ENCODE results near the gene ADRA1B.

Gene ADRA1B

DNA sequence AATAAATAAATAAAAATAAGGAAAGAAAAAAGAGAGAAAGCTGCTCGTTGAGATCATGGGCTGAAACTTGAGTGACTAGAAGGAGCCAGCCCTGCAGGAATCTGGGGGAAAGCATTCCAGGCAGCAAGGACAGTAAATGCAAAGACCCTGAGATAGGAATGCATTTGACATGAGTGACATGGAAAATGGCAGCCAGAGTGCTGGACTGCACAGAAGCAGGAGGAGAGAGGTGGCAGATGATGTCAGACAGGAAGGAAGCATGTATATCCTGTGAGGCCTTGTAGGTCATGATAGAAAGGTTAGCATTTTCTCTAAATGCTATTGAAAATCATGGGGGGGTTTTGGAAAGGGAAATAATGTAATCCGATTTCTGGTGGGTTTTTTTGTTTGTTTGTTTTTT, 29.1 kb downstream of the ADRA1B start:
- H3K79me2 ChIP-seq (ENCODE audit: insufficient read depth, low read length), result no peaks in the 10 kb centered on the region
- no peaks in the 10 kb centered on the region for H3K27me3 ChIP-seq (ENCODE audit: low read length)
- no peaks in the 10 kb centered on the region for H3K36me3 ChIP-seq (ENCODE audit: low read length)
- H3K9me2 ChIP-seq (replicated peaks; ENCODE audit: insufficient read depth, low read length), result no peaks in the 10 kb centered on the region
- no peak overlapping the region for H3K4me3 ChIP-seq (ENCODE audit: insufficient read depth, low read length, poor library complexity, severe bottlenecking)
- no peaks in the 10 kb centered on the region for H3K9me3 ChIP-seq (ENCODE audit: insufficient read depth, low read length)
- no peak overlapping the region for H3K9ac ChIP-seq (ENCODE audit: low read length)
- H3F3A ChIP-seq (ENCODE audit: insufficient read depth), result no peaks in the 10 kb centered on the region
- H3K4me2 ChIP-seq (ENCODE audit: low read depth, low read length, poor library complexity, severe bottlenecking), result no peak overlapping the region
- no peak overlapping the region for H2AFZ ChIP-seq (ENCODE audit: low read depth, low read length, severe bottlenecking)
- TF ChIP-seq, protein P1, sequence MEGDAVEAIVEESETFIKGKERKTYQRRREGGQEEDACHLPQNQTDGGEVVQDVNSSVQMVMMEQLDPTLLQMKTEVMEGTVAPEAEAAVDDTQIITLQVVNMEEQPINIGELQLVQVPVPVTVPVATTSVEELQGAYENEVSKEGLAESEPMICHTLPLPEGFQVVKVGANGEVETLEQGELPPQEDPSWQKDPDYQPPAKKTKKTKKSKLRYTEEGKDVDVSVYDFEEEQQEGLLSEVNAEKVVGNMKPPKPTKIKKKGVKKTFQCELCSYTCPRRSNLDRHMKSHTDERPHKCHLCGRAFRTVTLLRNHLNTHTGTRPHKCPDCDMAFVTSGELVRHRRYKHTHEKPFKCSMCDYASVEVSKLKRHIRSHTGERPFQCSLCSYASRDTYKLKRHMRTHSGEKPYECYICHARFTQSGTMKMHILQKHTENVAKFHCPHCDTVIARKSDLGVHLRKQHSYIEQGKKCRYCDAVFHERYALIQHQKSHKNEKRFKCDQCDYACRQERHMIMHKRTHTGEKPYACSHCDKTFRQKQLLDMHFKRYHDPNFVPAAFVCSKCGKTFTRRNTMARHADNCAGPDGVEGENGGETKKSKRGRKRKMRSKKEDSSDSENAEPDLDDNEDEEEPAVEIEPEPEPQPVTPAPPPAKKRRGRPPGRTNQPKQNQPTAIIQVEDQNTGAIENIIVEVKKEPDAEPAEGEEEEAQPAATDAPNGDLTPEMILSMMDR (IDR thresholded peaks at IDR 0.05; ENCODE audit: insufficient read depth, low read length, poor library complexity, severe bottlenecking), result no peak
- no peak for TF ChIP-seq EZH2phosphoT487 (conservative IDR thresholded peaks at IDR 0.05; ENCODE audit: low read length)
- no peaks in the 10 kb centered on the region for H4K20me1 ChIP-seq (ENCODE audit: low read depth, low read length)
- H3K27ac ChIP-seq (ENCODE audit: low read depth, low read length), result no peak overlapping the region

DNA sequence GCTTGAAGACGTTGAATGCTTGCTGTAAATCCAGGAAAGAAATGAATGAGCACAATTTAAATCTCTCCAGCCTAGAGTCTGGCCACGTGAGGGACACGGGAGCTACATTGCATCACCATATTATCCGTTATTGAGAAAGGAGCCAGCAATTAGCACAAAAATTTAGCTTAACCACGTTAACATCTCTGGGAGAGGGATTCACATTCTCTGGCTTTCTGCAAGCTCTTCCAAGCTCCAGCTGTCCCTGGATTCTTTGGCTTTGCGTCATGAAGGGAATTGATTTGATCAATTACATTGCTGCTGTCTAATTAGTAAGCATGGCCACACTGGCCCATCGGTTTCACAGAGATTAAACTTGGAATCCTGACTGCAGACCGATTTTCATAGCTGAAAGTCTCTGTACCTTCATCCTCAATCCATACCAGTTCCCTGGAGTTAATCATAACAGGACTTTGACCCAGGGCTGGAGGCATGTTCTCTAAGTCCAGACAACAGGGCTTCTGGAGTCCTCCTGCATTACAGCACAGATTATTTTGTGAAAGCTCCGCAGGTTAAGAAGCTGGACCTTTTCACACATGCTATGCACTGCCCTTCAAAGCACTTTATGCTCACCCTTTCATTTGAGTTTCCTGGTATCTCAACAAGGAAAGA, 31.6 kb downstream of the ADRA1B start:
- H3K27me3 ChIP-seq (ENCODE audit: low read length), result no peaks in the 10 kb centered on the region
- no peaks in the 10 kb centered on the region for H3K79me2 ChIP-seq (ENCODE audit: insufficient read depth, low read length)
- H3K36me3 ChIP-seq (ENCODE audit: low read length), result no peaks in the 10 kb centered on the region
- no peak overlapping the region for H3K27ac ChIP-seq (ENCODE audit: low read depth, low read length)
- no peak overlapping the region for H2AFZ ChIP-seq (ENCODE audit: low read depth, low read length, severe bottlenecking)
- no peak for TF ChIP-seq EZH2phosphoT487 (conservative IDR thresholded peaks at IDR 0.05; ENCODE audit: low read length)
- TF ChIP-seq, protein P1 (IDR thresholded peaks at IDR 0.05; ENCODE audit: insufficient read depth, low read length, poor library complexity, severe bottlenecking), result no peak
- H3K9me2 ChIP-seq (replicated peaks; ENCODE audit: insufficient read depth, low read length), result no peaks in the 10 kb centered on the region
- H3K9me3 ChIP-seq (ENCODE audit: insufficient read depth, low read length), result no peaks in the 10 kb centered on the region
- no peaks in the 10 kb centered on the region for H3F3A ChIP-seq (ENCODE audit: insufficient read depth)
- no peaks in the 10 kb centered on the region for H4K20me1 ChIP-seq (ENCODE audit: low read depth, low read length)
- H3K4me3 ChIP-seq (ENCODE audit: insufficient read depth, low read length, poor library complexity, severe bottlenecking), result no peak overlapping the region
- no peak overlapping the region for H3K9ac ChIP-seq (ENCODE audit: low read length)
- no peak overlapping the region for H3K4me2 ChIP-seq (ENCODE audit: low read depth, low read length, poor library complexity, severe bottlenecking)

DNA sequence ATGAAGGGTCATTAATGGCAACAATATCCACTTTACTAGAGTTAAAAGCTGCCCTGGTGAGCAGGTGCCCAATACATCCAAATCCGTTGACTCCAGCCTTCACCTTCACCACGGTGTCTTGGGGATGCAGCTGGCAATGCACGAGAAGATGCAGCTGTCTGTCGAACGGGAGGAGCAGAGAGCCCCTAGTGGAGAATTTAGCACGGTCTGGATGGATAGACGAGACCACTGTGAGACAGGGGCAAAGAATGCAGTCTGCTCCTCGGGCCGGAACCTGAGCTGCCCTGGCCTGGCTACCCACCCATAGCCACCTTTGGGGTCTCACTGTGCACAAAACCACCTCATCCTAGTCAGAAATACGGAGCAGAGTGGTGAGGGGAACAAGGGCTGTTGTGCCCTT, 35.1 kb downstream of the ADRA1B start:
- no peaks in the 10 kb centered on the region for H3F3A ChIP-seq (ENCODE audit: insufficient read depth)
- H2AFZ ChIP-seq (ENCODE audit: low read depth, low read length, severe bottlenecking), result no peak overlapping the region
- no peak for TF ChIP-seq EZH2phosphoT487 (conservative IDR thresholded peaks at IDR 0.05; ENCODE audit: low read length)
- TF ChIP-seq, protein P1 (IDR thresholded peaks at IDR 0.05; ENCODE audit: insufficient read depth, low read length, poor library complexity, severe bottlenecking), result no peak
- no peak overlapping the region for H3K4me2 ChIP-seq (ENCODE audit: low read depth, low read length, poor library complexity, severe bottlenecking)
- H3K79me2 ChIP-seq (ENCODE audit: insufficient read depth, low read length), result no peaks in the 10 kb centered on the region
- H3K9ac ChIP-seq (ENCODE audit: low read length), result no peak overlapping the region
- no peaks in the 10 kb centered on the region for H4K20me1 ChIP-seq (ENCODE audit: low read depth, low read length)
- no peaks in the 10 kb centered on the region for H3K9me2 ChIP-seq (replicated peaks; ENCODE audit: insufficient read depth, low read length)
- no peaks in the 10 kb centered on the region for H3K27me3 ChIP-seq (ENCODE audit: low read length)
- no peak overlapping the region for H3K27ac ChIP-seq (ENCODE audit: low read depth, low read length)
- H3K4me3 ChIP-seq (ENCODE audit: insufficient read depth, low read length, poor library complexity, severe bottlenecking), result no peak overlapping the region
- H3K9me3 ChIP-seq (ENCODE audit: insufficient read depth, low read length), result no peaks in the 10 kb centered on the region
- no peaks in the 10 kb centered on the region for H3K36me3 ChIP-seq (ENCODE audit: low read length)

Measured in SU-DHL-6 (cell line).